Activated naive CD8-positive, alpha-beta T cell (primary cell): ENCODE results near the gene NQO2.
A peak's percentile ranks its signal among the peaks of the same experiment; 100 is the strongest.
"Not testable (repeated sequence)": the region's sequence is repeated elsewhere in the genome, so short reads cannot be mapped to it uniquely, and the experiment has no call there.

Experiments
- H3K27ac Mint-ChIP-seq: one replicate; pipeline ENCODE4 v1.8.0; 2021; ENCODE audit warnings: mixed read lengths
- H3K27me3 Mint-ChIP-seq: one replicate; pipeline ENCODE4 v1.8.0; 2021; ENCODE audit warnings: mixed read lengths
- H3K36me3 Mint-ChIP-seq: one replicate; pipeline ENCODE4 v1.8.0; 2021; ENCODE audit warnings: mixed read lengths
- H3K4me1 Mint-ChIP-seq: one replicate; pipeline ENCODE4 v1.8.0; 2021; ENCODE audit warnings: low read depth, mixed read lengths
- H3K4me3 Mint-ChIP-seq: one replicate; pipeline ENCODE4 v1.8.0; 2021; ENCODE audit warnings: mild to moderate bottlenecking, mixed read lengths
- H3K9me3 Mint-ChIP-seq: one replicate; pipeline ENCODE4 v1.8.0; 2021; ENCODE audit warnings: low read depth, mixed read lengths

NQO2 gene

DNA sequence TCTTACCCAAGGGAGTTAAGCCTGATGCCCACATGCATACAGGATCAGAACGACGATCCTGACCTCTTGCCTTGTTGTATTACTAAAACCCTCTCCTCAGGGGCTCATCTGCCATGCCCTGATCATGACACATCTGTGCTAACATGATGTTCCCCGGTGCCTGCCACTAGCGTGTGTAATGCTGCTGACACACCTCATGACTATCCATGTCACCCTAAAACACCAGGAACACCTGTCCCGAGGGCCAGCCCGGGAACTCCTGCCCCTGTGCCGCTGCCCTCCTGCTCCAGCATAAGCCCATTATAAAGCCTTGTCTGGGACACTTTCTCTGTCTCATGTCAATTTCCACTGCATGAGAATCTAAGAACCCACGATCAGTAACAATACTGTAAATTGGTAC lies 35.9 kb upstream of the NQO2 start:
- H3K36me3 Mint-ChIP-seq = peaks cover 2% of the 10 kb centered on the region
- H3K4me3 Mint-ChIP-seq = no peak overlapping the region
- peaks cover 45% of the 10 kb centered on the region for H3K4me1 Mint-ChIP-seq
- H3K27ac Mint-ChIP-seq = peak overlapping the region; percentile 5
- no peaks in the 10 kb centered on the region for H3K9me3 Mint-ChIP-seq
- H3K27me3 Mint-ChIP-seq = no peaks in the 10 kb centered on the region

DNA sequence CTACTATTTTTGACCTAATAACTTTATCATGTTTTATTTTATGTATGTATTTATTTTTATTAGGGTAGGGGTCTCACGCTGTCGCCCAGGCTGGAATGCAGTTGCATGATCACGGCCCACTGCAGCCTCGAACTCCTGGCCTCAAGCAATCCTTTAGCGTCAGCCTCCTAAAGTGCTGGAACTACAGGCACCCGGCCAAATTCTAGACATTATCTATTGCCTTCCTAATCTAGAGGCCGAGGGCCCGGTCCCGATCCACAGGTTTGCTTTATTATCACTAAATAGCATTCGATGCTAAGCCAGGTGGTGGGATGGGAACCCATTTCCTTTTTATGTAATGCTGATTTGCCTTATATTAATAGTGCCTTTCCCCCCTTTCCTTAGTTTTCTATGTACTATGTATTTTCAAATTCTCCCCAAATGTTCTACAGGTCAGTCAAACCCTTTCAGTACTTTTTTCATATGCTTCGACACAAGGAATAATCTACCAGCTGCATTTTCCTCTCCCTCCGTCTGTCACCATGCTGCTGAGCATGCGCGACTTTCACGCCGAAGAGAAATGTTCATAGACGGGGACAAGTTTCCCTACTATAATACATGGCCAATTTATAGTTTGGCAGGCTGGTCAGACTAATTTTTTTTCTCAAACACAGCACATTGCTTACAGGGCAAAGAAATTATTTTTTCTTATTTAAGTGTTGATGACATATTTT lies 34.7 kb upstream of the NQO2 start:
- Mint-ChIP-seq H3K4me3 (no peak overlapping the region), H3K36me3 (peaks cover 2% of the 10 kb centered on the region), H3K27me3 (no peaks in the 10 kb centered on the region), H3K9me3 (no peaks in the 10 kb centered on the region), H3K27ac (no peak overlapping the region), H3K4me1 (peaks cover 46% of the 10 kb centered on the region)

DNA sequence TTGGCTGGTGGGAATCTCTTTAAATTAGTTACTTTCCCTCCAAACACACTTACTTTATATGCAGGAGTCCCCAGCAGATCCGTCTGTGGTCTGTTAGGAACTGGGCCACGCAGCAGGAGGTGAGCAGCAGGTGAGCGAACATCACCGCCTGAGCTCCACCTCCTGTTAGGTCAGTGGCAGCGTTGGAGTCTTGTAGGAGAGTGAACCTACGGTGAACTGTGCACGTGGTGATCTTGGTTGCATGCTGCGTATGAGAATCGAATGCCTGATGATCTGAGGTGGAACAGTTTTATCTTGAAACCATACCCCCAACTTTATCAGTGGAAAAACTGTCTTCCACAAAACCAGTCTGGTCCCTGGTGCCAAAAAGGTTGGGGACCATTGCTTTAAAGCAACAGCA lies 33.3 kb upstream of the NQO2 start:
- H3K9me3 Mint-ChIP-seq = no peaks in the 10 kb centered on the region
- no peak overlapping the region for H3K27ac Mint-ChIP-seq
- H3K36me3 Mint-ChIP-seq = peaks cover 2% of the 10 kb centered on the region
- H3K27me3 Mint-ChIP-seq = no peaks in the 10 kb centered on the region
- peaks cover 53% of the 10 kb centered on the region for H3K4me1 Mint-ChIP-seq
- H3K4me3 Mint-ChIP-seq = no peak overlapping the region

DNA sequence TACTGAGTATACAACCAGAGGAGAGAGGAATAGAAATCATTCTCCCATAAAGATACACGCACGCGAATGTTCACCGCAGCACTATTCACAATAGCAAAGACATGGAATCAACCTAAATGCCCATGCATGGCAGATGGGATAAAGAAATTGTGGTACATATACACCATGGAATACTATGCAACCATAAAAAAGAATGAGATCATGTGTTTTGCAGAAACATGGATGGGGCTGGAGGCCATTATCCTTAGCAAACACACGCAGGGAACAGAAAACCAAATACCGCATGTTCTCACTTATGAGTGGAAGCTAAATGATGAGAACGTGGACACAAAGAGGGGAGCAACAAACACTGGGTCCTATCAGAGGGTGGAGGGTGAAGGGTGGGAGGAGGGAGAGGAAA lies 31.8 kb upstream of the NQO2 start:
- peaks cover 55% of the 10 kb centered on the region for H3K4me1 Mint-ChIP-seq
- H3K27ac Mint-ChIP-seq = no peak overlapping the region
- H3K4me3 Mint-ChIP-seq = no peak overlapping the region
- no peaks in the 10 kb centered on the region for H3K9me3 Mint-ChIP-seq
- no peaks in the 10 kb centered on the region for H3K27me3 Mint-ChIP-seq
- peaks cover 2% of the 10 kb centered on the region for H3K36me3 Mint-ChIP-seq

GRCh38 chr6:2968600-2969135 lies 31.0 kb upstream of the NQO2 start:
- H3K4me3 Mint-ChIP-seq = no peak overlapping the region
- no peaks in the 10 kb centered on the region for H3K9me3 Mint-ChIP-seq
- H3K4me1 Mint-ChIP-seq = peaks cover 51% of the 10 kb centered on the region
- H3K36me3 Mint-ChIP-seq = peaks cover 2% of the 10 kb centered on the region
- H3K27ac Mint-ChIP-seq = peak overlapping the region; percentile 24
- H3K27me3 Mint-ChIP-seq = no peaks in the 10 kb centered on the region

- Mint-ChIP-seq H3K36me3 (peaks cover 2% of the 10 kb centered on the region), H3K9me3 (no peaks in the 10 kb centered on the region), H3K4me3 (peak overlapping the region; percentile 47), H3K4me1 (peaks cover 48% of the 10 kb centered on the region), H3K27ac (no peak overlapping the region), H3K27me3 (no peaks in the 10 kb centered on the region)
These were observed 30.1 kb upstream of the NQO2 start for GRCh38 chr6:2969549-2969948.

DNA sequence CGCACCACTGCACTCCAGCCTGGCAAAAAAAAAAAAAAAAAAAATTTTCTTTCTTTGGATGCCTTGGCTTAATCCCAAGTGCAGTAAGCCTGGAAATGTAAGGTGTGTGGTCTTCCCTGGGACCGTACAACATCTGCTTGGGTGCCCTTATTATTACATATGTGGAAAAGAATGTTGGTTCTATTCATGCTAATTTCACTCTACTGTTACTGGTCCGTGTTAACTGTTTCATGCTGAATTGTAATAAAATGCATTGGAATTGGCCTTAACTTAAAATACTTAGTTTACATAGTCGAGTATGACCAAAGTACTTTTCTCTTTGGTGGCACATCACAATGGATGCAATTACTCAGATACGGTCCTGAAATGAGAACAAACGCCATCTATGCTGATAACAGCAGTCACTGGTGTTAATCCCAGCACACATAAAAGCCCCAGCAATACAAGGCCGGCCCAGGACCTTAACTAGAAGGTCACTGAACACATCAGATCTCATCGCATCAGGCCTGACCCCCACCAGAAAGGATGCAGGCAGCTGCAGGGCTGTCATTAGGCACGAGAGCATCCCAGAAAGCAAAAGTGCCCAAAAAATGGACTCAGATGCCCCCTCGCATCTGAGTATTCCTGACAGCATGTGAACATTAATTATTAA lies 29.5 kb upstream of the NQO2 start:
- Mint-ChIP-seq H3K36me3 (peaks cover 2% of the 10 kb centered on the region), H3K27ac (peak overlapping the region; percentile 78), H3K4me1 (peaks cover 48% of the 10 kb centered on the region), H3K4me3 (peak overlapping the region; percentile 86), H3K27me3 (no peaks in the 10 kb centered on the region), H3K9me3 (no peaks in the 10 kb centered on the region)

- H3K9me3 Mint-ChIP-seq = no peaks in the 10 kb centered on the region
- H3K4me3 Mint-ChIP-seq = peak overlapping the region; percentile 86
- peaks cover 2% of the 10 kb centered on the region for H3K36me3 Mint-ChIP-seq
- no peaks in the 10 kb centered on the region for H3K27me3 Mint-ChIP-seq
- H3K27ac Mint-ChIP-seq = peak overlapping the region; percentile 78
- H3K4me1 Mint-ChIP-seq = peaks cover 45% of the 10 kb centered on the region
These were observed 28.8 kb upstream of the NQO2 start for GRCh38 chr6:2970753-2971419.

GRCh38 chr6:2971420-2972218 lies 28.1 kb upstream of the NQO2 start, which contains the start of gene SERPINB6:
TSS of gene SERPINB6 (minus strand) at chr6:2971567. CDS start at chr6:2959332, 12,235 bp downstream.
- Mint-ChIP-seq H3K4me3 (peak within 1 kb of the TSS; percentile 86), H3K27ac (peak within 1 kb of the TSS; percentile 81), H3K9me3 (no peaks in the 10 kb centered on the region), H3K36me3 (peaks cover 2% of the 10 kb centered on the region), H3K27me3 (no peaks in the 10 kb centered on the region), H3K4me1 (peaks cover 39% of the 10 kb centered on the region)

GRCh38 chr6:2972219-2972487 lies 27.5 kb upstream of the NQO2 start:
- Mint-ChIP-seq H3K4me1 (peaks cover 34% of the 10 kb centered on the region), H3K4me3 (peak overlapping the region; percentile 85), H3K27ac (peak overlapping the region; percentile 81)
- not testable (repeated sequence) for H3K36me3 Mint-ChIP-seq, H3K9me3 Mint-ChIP-seq, H3K27me3 Mint-ChIP-seq

- Mint-ChIP-seq H3K27ac (peak overlapping the region; percentile 19), H3K4me3 (peak overlapping the region; percentile 85), H3K4me1 (peaks cover 30% of the 10 kb centered on the region)
- H3K9me3 Mint-ChIP-seq, H3K27me3 Mint-ChIP-seq, H3K36me3 Mint-ChIP-seq: not testable (repeated sequence)
These were observed 27.0 kb upstream of the NQO2 start for GRCh38 chr6:2972685-2973084.

DNA sequence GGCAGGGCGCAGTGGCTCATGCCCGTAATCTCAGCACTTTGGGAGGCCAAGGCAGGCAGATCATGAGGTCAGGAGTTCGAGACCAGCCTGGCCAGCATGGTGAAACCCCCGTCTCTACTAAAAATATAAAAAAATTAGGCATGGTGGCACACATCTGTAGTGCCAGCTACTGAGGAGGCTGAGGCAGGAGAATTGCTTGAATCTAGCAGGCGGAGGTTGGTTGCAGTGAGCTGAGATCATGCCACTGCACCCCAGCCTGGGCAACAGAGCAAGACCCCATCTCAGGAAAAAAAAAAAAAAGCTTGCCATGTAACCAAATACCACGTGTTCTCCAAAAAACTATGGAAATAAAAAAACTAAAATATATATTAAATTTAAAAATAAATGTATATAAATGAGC lies 26.5 kb upstream of the NQO2 start:
- H3K27me3 Mint-ChIP-seq, H3K4me3 Mint-ChIP-seq, H3K9me3 Mint-ChIP-seq, H3K36me3 Mint-ChIP-seq, H3K27ac Mint-ChIP-seq: not testable (repeated sequence)
- peaks cover 26% of the 10 kb centered on the region for H3K4me1 Mint-ChIP-seq

GRCh38 chr6:2973676-2974075 lies 26.0 kb upstream of the NQO2 start:
- H3K9me3 Mint-ChIP-seq = no peaks in the 10 kb centered on the region
- H3K36me3 Mint-ChIP-seq = no peaks in the 10 kb centered on the region
- H3K4me3 Mint-ChIP-seq = no peak overlapping the region
- peaks cover 23% of the 10 kb centered on the region for H3K4me1 Mint-ChIP-seq
- H3K27ac Mint-ChIP-seq = no peak overlapping the region
- H3K27me3 Mint-ChIP-seq = no peaks in the 10 kb centered on the region

DNA sequence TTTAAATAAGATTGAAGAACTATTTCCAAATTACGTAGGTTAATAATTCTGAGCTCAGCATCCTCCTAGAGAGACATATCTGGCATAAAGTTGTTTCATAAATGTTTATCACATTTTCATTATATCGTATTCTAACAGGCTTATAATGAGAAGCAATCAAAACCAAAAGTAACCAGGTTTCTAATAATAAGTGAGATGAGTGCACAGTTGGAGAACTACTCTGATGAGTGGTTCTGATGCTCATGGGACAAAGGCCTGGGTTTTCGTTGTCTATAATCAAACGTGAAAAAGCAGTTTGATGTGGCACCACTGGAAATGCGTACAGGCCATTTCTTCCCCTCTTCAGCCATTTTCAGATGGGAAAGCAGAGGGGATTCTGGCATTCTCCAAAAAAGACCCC lies 23.6 kb upstream of the NQO2 start:
- Mint-ChIP-seq H3K27me3 (no peaks in the 10 kb centered on the region), H3K27ac (no peak overlapping the region), H3K4me1 (peaks cover 11% of the 10 kb centered on the region), H3K4me3 (no peak overlapping the region), H3K9me3 (no peaks in the 10 kb centered on the region), H3K36me3 (no peaks in the 10 kb centered on the region)
